Osteoblast (primary cell): ENCODE data around the gene AQP12A. TPM values are rescaled to one million over a fixed set of nuclear protein-coding genes. Genes with fewer than 3 reads are reported as not detected.

Source experiments
- DNase-seq: peaks from one replicate; pipeline ENCODE4 v3.0.0; 2011; ENCODE audit warnings: low spot score, mixed read lengths; ENCODE audit not compliant: insufficient read length; ENCODE audit errors: missing footprints
- H2AFZ ChIP-seq: 2 replicates; pipeline ENCODE4 v1.6.0; 2011; ENCODE audit warnings: mild to moderate bottlenecking, low read length
- H3K27ac ChIP-seq: 2 replicates; pipeline ENCODE4 v1.5.1; 2011; ENCODE audit warnings: mild to moderate bottlenecking, low read depth, low read length, moderate library complexity
- H3K27me3 ChIP-seq: 2 replicates; pipeline ENCODE4 v1.6.0; 2012; ENCODE audit warnings: mild to moderate bottlenecking, control low read depth, inconsistent platforms, low read length, moderate library complexity; ENCODE audit not compliant: insufficient read depth
- H3K36me3 ChIP-seq: 2 replicates; pipeline ENCODE4 v1.5.1; 2011; ENCODE audit warnings: mild to moderate bottlenecking, low read length, control low read depth, moderate library complexity; ENCODE audit not compliant: insufficient read depth
- H3K4me1 ChIP-seq: 2 replicates; pipeline ENCODE4 v1.5.1; 2011; ENCODE audit warnings: mild to moderate bottlenecking, low read length, control low read depth, moderate library complexity; ENCODE audit not compliant: insufficient read depth
- H3K4me2 ChIP-seq: 2 replicates; pipeline ENCODE4 v1.6.0; 2011; ENCODE audit warnings: mild to moderate bottlenecking, low read length; ENCODE audit not compliant: insufficient read depth
- H3K4me3 ChIP-seq: fragments of 200-600 bp; sonication (generic); 3 replicates; pipeline ENCODE4 v1.5.1; 2012; ENCODE audit warnings: mild to moderate bottlenecking, low read length, inconsistent platforms; ENCODE audit not compliant: insufficient read depth
- H3K79me2 ChIP-seq: 2 replicates; pipeline ENCODE4 v1.6.0; 2012; ENCODE audit warnings: mild to moderate bottlenecking, low read length, control low read depth, inconsistent platforms; ENCODE audit not compliant: insufficient read depth
- H3K9me3 ChIP-seq: 2 replicates; pipeline ENCODE4 v1.5.1; 2011; ENCODE audit warnings: low read depth, low read length, control low read depth
- H4K20me1 ChIP-seq: 2 replicates; pipeline ENCODE4 v1.6.0; 2012; ENCODE audit warnings: mild to moderate bottlenecking, low read length, control low read depth; ENCODE audit not compliant: insufficient read depth
- CTCF ChIP-seq: IDR thresholded peaks from 2 replicates; pipeline ENCODE4 v1.5.1; 2011; ENCODE audit warnings: mild to moderate bottlenecking, low read depth, low read length, moderate library complexity; ENCODE audit errors: extremely low read depth
- total RNA-seq: library from RNA; depleted of rRNA; stranded (reverse); fragments of >200 nt; gene quantifications from 2 replicates; pipeline ENCODE4 v1.2.3, GENCODE V29; 2012

The AQP12A gene
- total RNA-seq, 1 donor: not detected

GRCh38 chr2:240717681-240718581, 26.3 kb downstream of the AQP12A start:
- H4K20me1 ChIP-seq: no peaks in the 10 kb centered on the region
- peaks cover 12% of the 10 kb centered on the region for H3K27me3 ChIP-seq
- H3K27ac ChIP-seq: no peak overlapping the region
- H3K36me3 ChIP-seq: no peaks in the 10 kb centered on the region
- no peak overlapping the region for H3K4me2 ChIP-seq
- H2AFZ ChIP-seq: no peak overlapping the region
- H3K9me3 ChIP-seq: no peaks in the 10 kb centered on the region
- no peak for TF ChIP-seq CTCF
- no peaks in the 10 kb centered on the region for H3K79me2 ChIP-seq
- no peaks in the 10 kb centered on the region for H3K4me1 ChIP-seq
- no peak for DNase-seq
- H3K4me3 ChIP-seq: no peak overlapping the region

GRCh38 chr2:240718896-240719490, 27.3 kb downstream of the AQP12A start:
- H3K79me2 ChIP-seq: no peaks in the 10 kb centered on the region
- no peak overlapping the region for H3K27ac ChIP-seq
- no peak for TF ChIP-seq CTCF
- no peaks in the 10 kb centered on the region for H3K36me3 ChIP-seq
- H4K20me1 ChIP-seq: no peaks in the 10 kb centered on the region
- no peak for DNase-seq
- no peak overlapping the region for H2AFZ ChIP-seq
- no peaks in the 10 kb centered on the region for H3K4me1 ChIP-seq
- no peaks in the 10 kb centered on the region for H3K9me3 ChIP-seq
- H3K27me3 ChIP-seq: peaks cover 12% of the 10 kb centered on the region
- H3K4me2 ChIP-seq: no peak overlapping the region
- no peak overlapping the region for H3K4me3 ChIP-seq

GRCh38 chr2:240719676-240720545, 28.2 kb downstream of the AQP12A start:
- peaks cover 6% of the 10 kb centered on the region for H3K27me3 ChIP-seq
- no peaks in the 10 kb centered on the region for H3K79me2 ChIP-seq
- H3K27ac ChIP-seq: no peak overlapping the region
- no peak for DNase-seq
- H2AFZ ChIP-seq: no peak overlapping the region
- H4K20me1 ChIP-seq: no peaks in the 10 kb centered on the region
- no peaks in the 10 kb centered on the region for H3K4me1 ChIP-seq
- TF ChIP-seq CTCF: no peak
- H3K36me3 ChIP-seq: no peaks in the 10 kb centered on the region
- H3K4me2 ChIP-seq: no peak overlapping the region
- H3K9me3 ChIP-seq: no peaks in the 10 kb centered on the region
- no peak overlapping the region for H3K4me3 ChIP-seq
